ENCODE measurements around the gene TBRG4.

TBRG4 gene

GRCh38 chr7:45140827-45141226 is 29.3 kb upstream of the TBRG4 start:
- DNase-seq, result no peak

GRCh38 chr7:45138433-45139267 is 27.2 kb upstream of the TBRG4 start:
- DNase-seq, result no peak

GRCh38 chr7:45136106-45137060 is 24.9 kb upstream of the TBRG4 start:
- peak; percentile 63 for DNase-seq

GRCh38 chr7:45133877-45134276 is 22.4 kb upstream of the TBRG4 start:
- DNase-seq, result no peak

GRCh38 chr7:45133352-45133751 is 21.9 kb upstream of the TBRG4 start:
- DNase-seq, result no peak

GRCh38 chr7:45132708-45133320 is 21.3 kb upstream of the TBRG4 start:
- no peak for DNase-seq

- DNase-seq, result no peak
These were observed 20.4 kb upstream of the TBRG4 start for GRCh38 chr7:45131891-45132290.

GRCh38 chr7:45130910-45131309 is 19.4 kb upstream of the TBRG4 start:
- no peak for DNase-seq

- no peak for DNase-seq
These were observed 18.4 kb upstream of the TBRG4 start for GRCh38 chr7:45129906-45130305.

GRCh38 chr7:45129181-45129800 is 17.8 kb upstream of the TBRG4 start:
- DNase-seq, result no peak

- no peak for DNase-seq
These were observed 15.4 kb upstream of the TBRG4 start for GRCh38 chr7:45126920-45127319.

- no peak for DNase-seq
These were observed 14.7 kb upstream of the TBRG4 start for GRCh38 chr7:45126201-45126600.

GRCh38 chr7:45125193-45125904 is 13.9 kb upstream of the TBRG4 start:
- DNase-seq, result no peak

GRCh38 chr7:45123913-45124710 is 12.6 kb upstream of the TBRG4 start:
- no peak for DNase-seq

GRCh38 chr7:45122975-45123860 is 11.7 kb upstream of the TBRG4 start:
- DNase-seq, result peak; percentile 29

GRCh38 chr7:45119550-45119949 is 8.1 kb upstream of the TBRG4 start:
- no peak for DNase-seq

- DNase-seq, result no peak
These were observed 7.4 kb upstream of the TBRG4 start for GRCh38 chr7:45118889-45119331.

- DNase-seq, result no peak
These were observed 6.8 kb upstream of the TBRG4 start for GRCh38 chr7:45118292-45118691.

- DNase-seq, result no peak
These were observed 6.1 kb upstream of the TBRG4 start for GRCh38 chr7:45117582-45117981.

GRCh38 chr7:45116048-45116447 is 4.6 kb upstream of the TBRG4 start:
- no peak for DNase-seq
